T-helper 22 cell (primary cell): Measurements from ENCODE around the gene SLC43A3.
"Not testable (repeated sequence)": the region's sequence is repeated elsewhere in the genome, so short reads cannot be mapped to it uniquely, and the experiment has no call there.

Experiments
- DNase-seq: peaks from one replicate; pipeline ENCODE4 v3.0.0-alpha.2; 2020; ENCODE audit warnings: low read depth

SLC43A3 gene

GRCh38 chr11:57459164-57460021, 32.5 kb upstream of the SLC43A3 start:
- DNase-seq: no peak

DNA sequence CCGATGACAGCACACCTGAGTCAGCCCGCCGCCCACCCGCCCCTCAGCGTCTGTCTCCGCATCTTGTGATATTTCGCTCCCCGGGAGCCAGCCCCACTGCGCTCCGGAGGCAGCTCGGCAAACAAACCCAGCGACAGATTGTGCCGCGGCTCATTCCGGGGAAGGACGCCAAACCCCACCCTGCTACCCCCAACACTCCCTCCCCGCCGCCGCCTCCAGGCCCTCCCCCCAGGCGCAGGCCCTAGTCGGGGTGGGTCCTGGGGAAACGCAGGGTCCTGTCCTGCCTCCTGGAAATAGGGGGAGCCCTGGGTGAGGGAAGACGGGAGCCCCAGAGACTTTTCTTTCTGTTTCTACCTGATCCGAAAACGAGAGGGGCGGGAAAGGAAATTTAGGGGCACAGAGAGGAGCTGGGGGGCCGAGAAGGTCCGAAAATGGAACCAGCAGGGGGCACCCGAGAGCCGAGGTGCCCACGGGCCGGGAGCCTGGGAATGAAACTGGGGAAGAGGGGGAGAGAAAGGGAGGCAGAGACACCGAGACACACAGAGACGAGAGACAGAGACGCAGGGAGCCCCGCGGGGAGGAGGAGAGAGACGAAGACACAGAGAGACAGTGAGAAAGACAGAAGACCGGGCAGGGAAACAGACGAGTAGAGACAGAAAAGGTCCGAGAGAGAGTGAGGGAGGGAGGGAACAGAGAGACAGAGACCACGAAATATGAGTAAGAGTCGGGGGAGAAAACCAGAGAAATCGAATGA, 31.7 kb upstream of the SLC43A3 start:
- DNase-seq: no peak

DNA sequence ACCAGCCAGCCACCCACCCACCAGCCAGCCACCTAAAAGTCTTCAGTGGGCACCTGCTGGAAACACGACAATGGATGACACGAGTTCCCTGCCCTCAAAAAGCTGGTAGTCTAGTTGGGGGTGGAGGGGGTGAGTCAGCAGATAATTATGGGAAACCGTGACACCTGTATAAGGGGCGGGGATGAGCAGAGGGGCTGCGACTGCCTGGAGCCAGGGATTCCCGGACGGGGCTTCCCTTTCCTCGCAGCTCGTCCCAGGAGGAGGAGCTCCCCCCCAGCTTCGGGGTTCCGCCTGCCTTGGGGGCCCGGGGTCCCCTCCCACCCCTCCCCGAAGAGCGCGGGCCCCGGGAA, 31.1 kb upstream of the SLC43A3 start:
- no peak for DNase-seq

DNA sequence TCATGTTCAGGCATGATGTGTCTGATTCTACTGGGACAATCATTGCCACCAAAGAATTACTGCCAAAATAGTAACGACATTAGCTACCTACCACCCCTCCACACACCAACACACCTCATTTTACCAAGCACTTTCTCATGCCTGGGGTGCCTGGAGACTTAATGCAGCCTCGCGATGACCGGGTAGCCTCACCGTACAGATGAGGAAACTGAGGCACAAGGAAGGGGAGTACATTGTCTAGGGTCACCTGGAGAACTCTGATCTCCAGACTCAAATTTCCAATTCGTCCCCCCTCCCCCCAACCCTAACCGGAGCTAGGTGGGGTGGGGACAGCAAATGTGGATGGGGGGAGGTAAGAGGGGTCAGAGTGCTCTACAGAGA, 30.7 kb upstream of the SLC43A3 start:
- no peak for DNase-seq

DNA sequence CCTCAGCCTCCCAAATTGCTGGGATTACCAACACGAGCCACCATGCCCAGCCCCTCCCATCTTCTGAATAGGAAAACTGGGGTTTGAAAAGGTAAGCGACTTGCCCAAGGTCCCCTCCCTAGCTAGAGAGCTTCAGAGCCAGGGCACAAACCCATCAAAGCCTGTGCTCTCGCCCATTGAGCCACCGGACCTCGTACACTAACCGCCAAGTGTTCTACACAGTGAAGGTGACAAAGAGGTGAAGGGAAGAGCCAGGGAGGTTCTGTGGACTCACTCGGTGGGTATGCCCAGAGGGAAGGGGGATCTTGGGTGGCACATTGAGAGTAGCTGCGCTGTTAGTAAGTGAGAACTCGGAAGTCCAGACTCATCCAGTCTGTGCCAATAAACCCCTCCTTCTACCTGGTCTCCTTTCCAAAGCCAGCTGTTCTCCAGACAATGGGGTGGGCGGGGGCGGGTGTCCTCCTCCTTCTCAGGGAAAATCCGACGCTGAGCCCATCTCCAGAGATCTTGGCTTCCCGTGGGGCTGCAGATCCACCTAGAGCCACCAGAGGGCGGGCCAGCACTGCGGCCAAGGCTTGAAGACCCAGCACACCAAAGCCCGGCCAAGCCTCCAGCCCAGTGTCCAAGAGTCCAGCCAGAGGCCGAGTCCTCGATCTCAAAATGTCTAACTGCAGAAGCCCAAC, 30.2 kb upstream of the SLC43A3 start:
- DNase-seq: peak; percentile 35

GRCh38 chr11:57453543-57454177, 26.7 kb upstream of the SLC43A3 start:
- no peak for DNase-seq

GRCh38 chr11:57446055-57446454, 19.1 kb upstream of the SLC43A3 start:
- DNase-seq: no peak

- not testable (repeated sequence) for DNase-seq
Measured at GRCh38 chr11:57445122-57445394, 18.1 kb upstream of the SLC43A3 start.

DNA sequence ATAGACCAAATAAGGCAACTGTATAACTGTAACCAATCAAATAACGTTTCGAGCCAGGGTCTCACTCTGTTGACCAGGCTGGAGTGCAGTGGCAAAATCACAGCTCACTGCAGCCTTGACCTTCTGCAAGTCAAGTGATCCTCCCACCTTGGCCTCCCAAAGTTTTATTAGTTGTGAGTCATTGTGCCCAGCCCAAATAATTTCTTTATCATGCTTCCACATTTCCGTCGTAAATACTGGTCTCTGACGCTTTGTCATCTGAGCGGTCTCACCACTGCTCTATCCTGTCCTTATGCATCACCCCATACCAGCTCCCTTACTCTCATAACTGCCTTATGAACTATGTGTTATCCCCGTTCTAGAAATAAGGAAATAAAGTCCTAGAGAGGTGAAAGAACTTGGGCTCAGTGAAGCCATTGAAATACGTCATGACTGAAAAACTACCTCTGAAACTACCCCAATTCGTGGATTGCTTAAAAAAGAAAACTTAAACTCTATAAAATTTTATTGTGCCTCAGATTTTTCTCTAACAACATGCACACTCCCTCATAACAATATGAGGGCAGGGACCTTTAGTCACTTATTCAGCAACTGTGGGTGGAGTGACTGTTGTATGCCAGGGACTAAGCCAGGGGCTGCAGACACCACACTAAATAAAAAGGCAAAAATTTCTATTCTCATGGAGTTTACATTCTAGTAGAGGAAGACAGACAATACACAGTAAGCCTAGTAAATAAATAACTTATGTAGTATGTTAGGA, 17.6 kb upstream of the SLC43A3 start:
- DNase-seq: no peak

GRCh38 chr11:57440744-57441414, 14.0 kb upstream of the SLC43A3 start:
- no peak for DNase-seq

GRCh38 chr11:57439786-57440185, 12.9 kb upstream of the SLC43A3 start:
- no peak for DNase-seq

- no peak for DNase-seq
Measured at GRCh38 chr11:57438345-57439285, 11.7 kb upstream of the SLC43A3 start.

DNA sequence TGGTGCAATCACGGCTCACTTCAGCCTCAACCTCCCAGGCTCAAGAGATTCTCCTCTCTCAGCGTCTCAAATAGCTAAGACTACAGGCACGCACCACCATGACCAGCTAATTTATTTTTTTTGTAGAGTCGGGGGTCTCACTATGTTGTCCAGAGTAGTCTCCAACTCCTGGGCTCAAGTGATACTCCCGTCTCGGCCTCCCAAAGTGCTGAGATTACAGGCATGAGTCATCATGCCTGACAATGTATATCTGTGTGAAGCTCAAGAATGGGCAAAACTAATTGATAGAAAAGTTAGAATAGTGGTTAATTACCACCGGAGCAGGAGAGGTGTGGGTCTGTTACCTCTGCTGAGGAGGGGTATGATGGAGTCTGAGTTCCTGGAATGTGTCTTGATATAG, 9.1 kb upstream of the SLC43A3 start:
- DNase-seq: no peak

- no peak for DNase-seq
Measured at GRCh38 chr11:57434640-57435546, 8.0 kb upstream of the SLC43A3 start.

DNA sequence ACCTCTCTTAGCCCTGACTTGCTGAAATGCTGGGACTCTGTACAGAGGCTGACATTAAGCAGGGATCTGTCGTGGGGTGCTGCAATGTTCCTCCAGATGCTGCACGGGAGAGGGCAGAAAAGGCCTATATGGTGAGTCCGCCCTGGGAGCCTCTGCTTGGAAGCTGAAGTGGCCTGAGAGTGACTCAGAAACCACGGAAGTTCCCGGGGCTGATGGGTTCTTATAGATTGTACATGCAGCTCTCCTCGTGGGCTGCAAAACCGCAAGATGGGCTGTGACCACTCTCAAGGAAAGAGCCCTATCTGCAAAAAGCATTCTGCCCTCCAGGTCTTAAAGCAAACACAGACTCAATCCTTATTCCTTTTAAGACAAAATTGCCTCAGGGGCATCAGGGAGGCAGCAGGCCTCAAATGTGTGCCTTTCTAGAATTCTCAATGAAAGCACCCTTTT, 5.8 kb upstream of the SLC43A3 start:
- no peak for DNase-seq

GRCh38 chr11:57432149-57432561, 5.2 kb upstream of the SLC43A3 start:
- DNase-seq: no peak

DNA sequence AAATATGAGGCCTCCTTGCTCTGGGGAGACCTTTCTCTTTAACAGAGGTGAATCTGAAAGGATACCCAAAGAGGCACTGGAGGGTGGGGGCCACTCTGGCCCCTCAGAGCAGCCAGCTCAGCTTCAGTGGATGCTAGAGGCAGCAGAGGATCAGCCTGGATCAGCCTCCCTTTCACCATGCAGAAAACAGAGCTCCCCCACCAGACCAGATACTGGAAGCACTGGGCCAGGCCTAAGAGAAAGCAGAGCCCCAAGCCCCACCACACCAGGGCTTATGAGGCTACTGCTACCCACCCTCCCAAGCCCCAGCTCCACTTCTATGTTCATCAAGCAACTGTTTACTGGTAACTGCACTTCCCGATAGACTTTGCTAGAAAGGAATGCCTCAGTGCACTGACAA, 4.0 kb upstream of the SLC43A3 start:
- no peak for DNase-seq

- no peak for DNase-seq
Measured at GRCh38 chr11:57429946-57430345, 3.0 kb upstream of the SLC43A3 start.

DNA sequence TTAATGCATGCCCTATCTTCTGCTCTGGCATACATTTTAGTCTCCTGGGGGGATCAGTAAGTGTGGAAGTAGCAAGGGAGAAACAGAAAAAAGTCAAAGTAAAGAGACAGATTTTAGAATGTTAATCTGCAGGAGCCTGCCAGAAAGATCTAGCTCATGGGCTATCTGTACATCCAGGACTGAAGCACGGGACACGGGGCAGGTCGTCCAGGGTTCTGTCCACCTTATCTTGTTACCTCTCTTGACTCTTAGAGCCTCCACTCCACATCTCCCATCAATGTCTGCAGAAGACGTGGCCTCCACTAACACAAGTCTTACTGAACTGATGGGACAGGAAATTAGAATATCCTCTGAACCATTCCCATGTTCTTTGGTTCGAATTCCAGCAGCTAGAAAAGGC, 1.7 kb upstream of the SLC43A3 start:
- DNase-seq: no peak
